H7 (cell line): ENCODE data around the gene PLTP. TPM values are rescaled to one million over a fixed set of nuclear protein-coding genes. Genes with fewer than 3 reads are reported as not detected.

ENCODE experiments used
- DNase-seq: peaks from one replicate; pipeline ENCODE4 v3.0.0; 2012
- H3K27me3 ChIP-seq: 2 replicates; pipeline ENCODE4 v1.6.0; 2011; ENCODE audit warnings: mild to moderate bottlenecking, low read length; ENCODE audit not compliant: control insufficient read depth, insufficient read depth
- H3K36me3 ChIP-seq: replicated peaks from 2 replicates; pipeline ENCODE4 v1.5.1; 2011; ENCODE audit warnings: low read length; ENCODE audit not compliant: control insufficient read depth, insufficient read depth
- H3K4me3 ChIP-seq: 2 replicates; pipeline ENCODE4 v1.5.1; 2011; ENCODE audit warnings: low read depth, mild to moderate bottlenecking, control low read depth, low read length, moderate library complexity; ENCODE audit not compliant: insufficient read depth
- total RNA-seq: library from RNA; depleted of rRNA; stranded (reverse); fragments of >200 nt; shearing (Covaris generic); gene quantifications from 2 replicates; pipeline ENCODE4 v1.2.3, GENCODE V29; 2014

Gene PLTP
- total RNA-seq, 1 experiment from 2014 or later = 104 TPM

DNA sequence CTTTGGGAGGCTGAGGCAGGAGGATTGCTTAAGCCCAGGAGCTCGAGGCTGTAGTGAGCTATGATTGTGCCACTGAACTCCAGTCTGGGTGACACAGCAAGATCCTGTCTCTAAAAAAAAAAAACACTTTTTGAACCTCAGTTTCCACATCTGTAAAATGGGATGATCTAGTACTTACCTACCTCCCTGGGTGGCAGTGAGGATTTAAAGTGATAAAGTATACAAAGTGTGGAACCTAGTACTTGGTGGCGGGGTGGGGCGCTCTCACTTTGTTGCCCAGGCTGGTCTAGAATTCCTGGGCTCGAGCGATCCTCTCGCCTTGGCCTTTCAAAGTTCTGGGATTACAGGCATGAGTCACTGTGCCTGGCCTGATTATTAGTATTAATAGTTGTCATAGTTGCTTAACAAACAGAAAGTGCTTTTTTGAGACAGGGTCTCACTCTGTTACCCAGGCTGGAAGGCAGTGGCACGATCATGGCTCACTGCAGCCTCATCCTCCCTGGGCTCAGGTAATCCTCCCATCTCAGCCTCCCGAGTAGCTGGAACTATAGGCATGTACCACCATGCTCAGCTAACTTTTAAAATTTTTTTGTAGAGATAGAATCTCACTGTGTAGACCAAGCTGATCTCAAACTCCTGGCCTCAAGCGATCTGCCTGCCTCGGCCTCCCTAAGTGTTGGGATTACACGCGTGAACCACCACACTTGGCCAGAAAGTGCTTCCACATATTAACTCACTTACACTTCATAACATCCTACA is 7.0 kb upstream of the PLTP start:
- Histone ChIP-seq H3K4me3 (no peak overlapping the region), H3K27me3 (no peaks in the 10 kb centered on the region), H3K36me3 (no peaks in the 10 kb centered on the region)
- no peak for DNase-seq

DNA sequence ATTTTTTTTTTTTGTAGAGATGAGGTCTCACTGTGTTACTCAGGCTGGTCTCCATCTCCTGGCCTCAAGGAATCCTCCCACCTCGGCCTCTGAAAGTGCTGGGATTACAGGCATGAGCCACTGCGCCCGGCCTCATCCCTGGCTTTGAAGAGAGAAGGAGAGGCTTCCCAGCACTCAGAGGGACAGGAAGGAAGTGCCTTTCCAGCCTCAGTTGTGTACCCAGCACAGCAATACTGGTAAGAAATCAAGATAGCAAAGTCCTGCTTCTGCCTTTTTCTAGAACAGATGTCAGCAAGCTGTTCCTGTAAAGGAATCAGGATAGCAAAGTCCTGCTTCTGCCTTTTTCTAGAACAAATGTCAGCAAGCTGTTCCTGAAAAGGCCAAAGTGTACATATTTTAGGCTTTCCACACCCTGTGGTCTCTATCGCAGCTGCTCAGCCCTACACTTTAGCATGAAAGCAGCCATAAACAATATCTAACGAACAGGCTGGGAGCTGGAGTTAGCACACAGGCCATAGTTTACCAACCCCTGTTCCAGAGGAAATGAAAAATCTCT is 6.3 kb upstream of the PLTP start:
- no peak overlapping the region for H3K4me3 ChIP-seq
- no peaks in the 10 kb centered on the region for H3K27me3 ChIP-seq
- H3K36me3 ChIP-seq = no peaks in the 10 kb centered on the region
- no peak for DNase-seq

DNA sequence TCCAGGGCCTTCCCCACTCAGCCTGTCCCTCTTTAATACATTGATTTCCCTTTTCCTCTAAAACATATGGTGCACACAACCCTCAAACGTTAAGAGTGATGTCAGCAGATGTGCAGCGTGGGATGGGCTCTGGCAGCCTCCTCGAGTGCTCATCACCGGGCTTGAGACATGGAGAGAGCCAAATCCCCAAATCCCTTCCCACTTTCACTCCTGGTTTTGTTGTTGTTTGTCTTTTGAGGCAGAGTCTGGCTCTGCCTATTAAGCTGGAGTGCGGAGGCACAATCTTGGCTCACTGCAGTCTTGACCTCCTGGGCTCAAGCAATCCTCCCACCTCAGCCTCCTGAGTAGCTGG is 5.8 kb upstream of the PLTP start:
- DNase-seq = no peak

DNA sequence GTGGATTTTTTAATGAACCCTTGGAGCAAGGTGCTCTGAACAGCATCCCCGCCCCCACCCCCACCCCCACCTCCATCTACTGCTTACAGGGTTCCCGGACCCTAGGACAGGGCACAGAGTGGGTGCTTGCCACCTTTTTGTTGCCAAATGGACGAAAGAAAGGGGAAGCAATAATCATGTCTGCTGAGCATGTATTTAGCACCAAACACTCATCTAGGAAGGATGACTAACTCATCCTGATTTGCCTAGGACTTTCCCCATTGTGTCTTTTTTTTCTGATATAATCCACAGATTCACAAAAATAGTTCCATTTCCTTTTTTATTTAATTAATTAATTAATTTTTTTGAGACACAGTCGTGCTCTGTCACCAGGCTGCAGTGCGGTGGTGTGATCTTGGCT is 1.2 kb upstream of the PLTP start:
- no peak for DNase-seq
- Histone ChIP-seq H3K4me3 (no peak overlapping the region), H3K27me3 (peaks cover 2% of the 10 kb centered on the region; the same call in 1 of the 2 replicates), H3K36me3 (peaks cover 9% of the 10 kb centered on the region)

More for the DNA sequence above, 5.8 kb upstream of the PLTP start:
- H3K4me3 ChIP-seq = no peak overlapping the region
- no peaks in the 10 kb centered on the region for H3K36me3 ChIP-seq
- no peaks in the 10 kb centered on the region for H3K27me3 ChIP-seq

DNA sequence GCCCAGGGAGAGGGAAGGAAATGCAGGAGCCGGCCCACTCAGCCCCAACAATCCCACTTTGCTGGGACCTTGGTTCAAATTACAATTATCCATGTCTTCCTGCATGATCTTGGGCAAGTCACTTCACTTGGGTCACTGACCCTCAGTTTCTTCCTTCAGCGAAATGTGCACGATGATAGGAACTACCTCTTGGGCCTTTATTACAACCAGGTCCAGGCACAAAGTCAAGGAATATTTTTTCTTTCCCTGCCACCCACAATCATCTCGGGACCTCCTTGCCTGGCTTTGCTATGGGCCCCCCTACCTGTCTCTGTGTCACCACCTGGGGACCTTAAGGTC is 358 bp upstream of the PLTP start:
- Histone ChIP-seq H3K27me3 (peaks cover 2% of the 10 kb centered on the region; the same call in 1 of the 2 replicates), H3K4me3 (peak overlapping the region; percentile 77)
- peak; percentile 41 for DNase-seq

DNA sequence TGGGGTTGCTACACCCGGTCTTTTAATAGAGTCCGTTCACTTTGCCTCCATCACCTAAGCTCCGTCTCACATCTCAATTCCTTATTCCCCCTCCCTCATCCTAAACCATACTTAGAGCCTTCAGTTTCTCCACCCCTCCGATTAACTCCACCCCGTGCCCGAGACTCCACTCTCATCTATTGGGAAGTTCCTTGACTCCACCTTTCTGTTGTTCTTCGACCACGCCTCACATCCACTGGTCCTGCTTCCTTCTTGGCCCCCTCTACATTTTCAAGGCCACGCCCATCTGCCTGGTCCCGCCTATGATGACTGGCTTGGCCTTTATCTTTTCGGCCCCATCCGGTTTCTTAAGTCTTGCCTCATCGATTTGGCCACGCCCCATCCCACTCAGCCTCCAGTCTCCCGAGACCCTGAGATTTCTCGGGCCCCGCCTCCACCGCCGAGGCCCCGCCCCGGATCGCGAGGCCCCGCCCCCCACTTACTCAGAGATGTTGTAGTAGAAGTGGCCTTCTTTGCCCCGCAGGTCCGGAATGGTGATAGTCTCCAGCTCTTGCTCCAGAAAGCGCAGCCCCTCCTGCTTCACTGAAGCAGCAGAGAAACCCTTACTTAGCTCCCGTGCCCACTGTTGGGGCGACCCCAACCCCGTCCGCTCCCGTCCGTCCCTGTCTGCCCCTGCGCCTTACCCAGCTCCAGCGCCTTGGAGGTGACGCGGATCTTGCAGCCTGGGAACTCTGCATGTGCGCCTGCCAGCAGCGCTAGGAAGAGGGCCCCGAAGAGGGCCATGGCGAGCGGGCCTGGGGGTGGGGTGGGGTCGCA is 1.1 kb downstream of the PLTP start:
- Histone ChIP-seq H3K4me3 (peak overlapping the region; percentile 77), H3K27me3 (peaks cover 2% of the 10 kb centered on the region; the same call in 1 of the 2 replicates), H3K36me3 (peaks cover 16% of the 10 kb centered on the region)
- peak; percentile 99 for DNase-seq

More for the DNA sequence above, 358 bp upstream of the PLTP start:
- peaks cover 12% of the 10 kb centered on the region for H3K36me3 ChIP-seq

DNA sequence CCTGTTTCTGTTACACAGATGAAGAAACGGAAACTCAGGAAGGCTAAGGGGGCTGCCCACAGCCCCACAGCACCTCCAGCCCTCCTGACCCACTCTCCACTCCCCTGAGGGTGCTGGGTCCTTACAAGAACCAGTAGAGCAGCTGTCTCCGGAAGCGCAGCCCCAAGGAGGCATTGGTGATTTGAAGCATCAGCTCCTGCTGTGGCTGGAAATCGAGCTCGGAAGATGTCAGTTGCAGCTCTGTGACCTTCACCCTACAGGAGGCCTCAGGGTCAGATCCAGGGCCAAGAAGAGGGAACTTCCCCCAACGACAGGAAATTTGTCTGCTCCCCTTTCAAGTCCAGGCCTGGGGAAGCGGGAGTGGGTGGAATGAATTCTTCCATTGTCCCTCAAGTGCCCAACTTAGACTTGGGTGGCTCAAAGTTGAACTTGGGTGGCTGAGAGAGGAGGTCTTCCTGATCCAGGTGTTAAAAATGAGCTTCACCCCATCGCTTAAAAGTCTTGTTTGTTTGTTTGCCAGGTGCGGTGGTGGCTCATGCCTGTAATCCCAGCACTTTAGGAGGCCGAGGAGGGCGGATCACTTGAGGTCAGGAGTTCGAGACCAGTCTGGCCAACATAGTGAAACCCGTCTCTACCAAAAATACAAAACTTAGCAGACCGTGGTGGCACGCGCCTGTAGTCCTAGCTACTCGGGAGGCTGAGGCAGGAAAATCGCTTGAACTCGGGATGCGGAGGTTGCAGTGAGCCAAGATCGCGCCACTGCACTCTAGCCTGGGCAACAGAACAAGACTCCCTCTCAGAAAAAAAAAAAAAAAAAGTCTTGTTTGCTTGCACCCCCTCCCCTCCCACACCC is 1.9 kb downstream of the PLTP start:
- no peak for DNase-seq
- peaks cover 20% of the 10 kb centered on the region for H3K36me3 ChIP-seq
- H3K4me3 ChIP-seq = no peak overlapping the region
- H3K27me3 ChIP-seq = peaks cover 2% of the 10 kb centered on the region; the same call in 1 of the 2 replicates

DNA sequence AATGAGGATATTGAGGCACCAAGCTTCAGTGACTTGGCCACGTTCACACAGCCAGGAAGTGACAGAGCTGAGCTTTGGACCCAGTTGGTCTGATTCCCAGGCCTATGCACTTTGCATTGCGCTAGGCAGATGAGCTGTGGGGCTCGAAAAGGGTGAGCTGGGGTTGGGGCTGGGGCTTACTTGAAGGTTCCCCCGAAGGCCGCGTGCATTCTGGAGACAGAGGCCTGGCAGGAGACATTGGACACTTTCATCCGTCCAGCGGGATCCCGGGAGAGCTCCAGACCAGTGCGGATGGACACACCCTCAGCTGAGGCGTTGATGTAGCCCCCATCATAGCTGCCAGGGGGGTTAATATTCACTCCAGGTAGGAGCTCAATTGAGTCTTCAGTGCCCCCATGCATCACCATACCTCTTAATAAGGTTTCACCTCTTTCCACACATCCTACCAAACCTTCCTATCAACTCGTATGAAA is 2.6 kb downstream of the PLTP start:
- DNase-seq = no peak
- peaks cover 2% of the 10 kb centered on the region; the same call in 1 of the 2 replicates for H3K27me3 ChIP-seq
- H3K4me3 ChIP-seq = no peak overlapping the region
- peaks cover 25% of the 10 kb centered on the region for H3K36me3 ChIP-seq

DNA sequence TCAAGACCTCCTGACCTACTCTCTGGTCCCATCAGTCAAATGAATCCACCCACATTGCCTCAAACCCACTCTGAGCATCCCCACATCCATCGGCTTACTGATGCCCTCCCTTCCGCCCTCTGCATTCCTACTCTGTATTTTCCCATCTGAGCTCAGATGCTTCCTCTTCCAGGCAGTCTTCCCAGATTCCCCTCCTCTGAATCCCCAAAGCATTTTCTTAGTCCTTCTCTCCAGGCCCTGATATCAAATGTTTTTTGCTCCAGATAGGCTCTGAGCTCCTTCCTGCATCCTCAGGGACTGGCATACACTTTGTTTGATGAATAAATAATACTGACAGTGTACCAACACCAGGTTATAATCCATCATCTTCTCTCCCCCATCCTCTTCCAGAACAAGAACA is 3.9 kb downstream of the PLTP start:
- no peak for DNase-seq
- peaks cover 2% of the 10 kb centered on the region; the same call in 1 of the 2 replicates for H3K27me3 ChIP-seq
- no peak overlapping the region for H3K4me3 ChIP-seq
- H3K36me3 ChIP-seq = peaks cover 27% of the 10 kb centered on the region

DNA sequence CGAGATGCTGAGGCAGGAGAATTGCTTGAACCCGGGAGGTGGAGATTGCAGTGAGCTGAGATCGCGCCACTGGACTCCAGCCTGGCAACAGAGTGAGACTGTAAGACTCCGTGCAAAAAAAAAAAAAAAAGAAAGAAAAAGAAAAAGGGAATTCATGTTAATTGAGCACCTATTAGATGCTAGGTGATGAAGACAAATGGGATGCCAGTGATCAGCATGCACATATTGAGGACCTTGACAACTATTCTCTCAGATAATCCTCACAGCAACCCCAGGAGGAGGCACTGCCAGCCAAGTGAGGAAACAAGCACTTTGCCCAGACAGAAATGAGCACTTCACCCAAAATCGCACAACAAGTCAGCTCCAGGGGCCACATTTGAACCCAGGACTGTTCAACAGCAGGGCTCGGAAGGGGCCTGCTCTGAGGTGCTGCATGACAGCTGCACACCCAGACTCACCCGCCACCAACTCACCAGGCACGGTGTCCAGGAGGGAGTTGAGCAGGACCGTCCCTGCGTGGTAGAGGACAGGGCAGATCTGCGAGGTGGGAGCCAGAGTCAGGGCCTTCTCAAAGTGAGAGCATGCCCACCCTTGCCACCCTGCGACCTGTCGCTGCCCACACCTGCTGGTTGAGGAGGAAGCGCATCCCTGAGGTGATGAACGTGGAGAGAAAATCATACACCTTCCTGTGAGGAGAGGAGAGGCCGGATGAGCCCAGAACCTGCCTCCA is 4.6 kb downstream of the PLTP start:
- Histone ChIP-seq H3K4me3 (no peak overlapping the region), H3K36me3 (peaks cover 28% of the 10 kb centered on the region), H3K27me3 (peaks cover 2% of the 10 kb centered on the region; the same call in 1 of the 2 replicates)
- no peak for DNase-seq

DNA sequence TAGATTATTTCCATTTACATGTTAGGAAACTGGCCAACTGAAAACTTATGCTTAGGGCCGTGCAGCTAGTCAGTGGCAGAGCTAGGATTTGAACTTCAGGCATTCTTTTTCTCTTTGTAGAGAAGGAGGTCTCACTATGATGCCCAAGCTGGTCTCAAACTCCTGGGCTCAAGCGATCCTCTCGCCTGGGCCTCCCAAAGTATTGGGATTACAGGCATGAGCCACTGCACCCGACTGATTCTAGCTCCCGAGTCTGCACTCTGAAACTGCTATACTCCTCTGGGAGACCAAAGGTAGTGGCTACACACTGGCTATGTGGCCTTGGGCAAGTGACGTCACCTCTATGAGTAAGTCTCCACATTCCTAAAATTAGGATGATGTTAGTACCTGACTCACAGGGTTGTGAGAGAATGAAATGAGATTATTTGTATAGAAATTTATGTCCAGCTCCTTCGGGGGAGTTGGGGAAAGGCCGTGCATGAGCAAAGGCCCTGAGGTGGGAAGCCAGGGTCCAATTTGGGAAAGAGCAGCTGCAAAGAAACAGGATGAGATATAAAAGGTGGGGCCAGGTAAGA is 6.4 kb downstream of the PLTP start:
- DNase-seq = no peak
- H3K36me3 ChIP-seq = peaks cover 37% of the 10 kb centered on the region
- no peaks in the 10 kb centered on the region for H3K27me3 ChIP-seq
- H3K4me3 ChIP-seq = no peak overlapping the region

DNA sequence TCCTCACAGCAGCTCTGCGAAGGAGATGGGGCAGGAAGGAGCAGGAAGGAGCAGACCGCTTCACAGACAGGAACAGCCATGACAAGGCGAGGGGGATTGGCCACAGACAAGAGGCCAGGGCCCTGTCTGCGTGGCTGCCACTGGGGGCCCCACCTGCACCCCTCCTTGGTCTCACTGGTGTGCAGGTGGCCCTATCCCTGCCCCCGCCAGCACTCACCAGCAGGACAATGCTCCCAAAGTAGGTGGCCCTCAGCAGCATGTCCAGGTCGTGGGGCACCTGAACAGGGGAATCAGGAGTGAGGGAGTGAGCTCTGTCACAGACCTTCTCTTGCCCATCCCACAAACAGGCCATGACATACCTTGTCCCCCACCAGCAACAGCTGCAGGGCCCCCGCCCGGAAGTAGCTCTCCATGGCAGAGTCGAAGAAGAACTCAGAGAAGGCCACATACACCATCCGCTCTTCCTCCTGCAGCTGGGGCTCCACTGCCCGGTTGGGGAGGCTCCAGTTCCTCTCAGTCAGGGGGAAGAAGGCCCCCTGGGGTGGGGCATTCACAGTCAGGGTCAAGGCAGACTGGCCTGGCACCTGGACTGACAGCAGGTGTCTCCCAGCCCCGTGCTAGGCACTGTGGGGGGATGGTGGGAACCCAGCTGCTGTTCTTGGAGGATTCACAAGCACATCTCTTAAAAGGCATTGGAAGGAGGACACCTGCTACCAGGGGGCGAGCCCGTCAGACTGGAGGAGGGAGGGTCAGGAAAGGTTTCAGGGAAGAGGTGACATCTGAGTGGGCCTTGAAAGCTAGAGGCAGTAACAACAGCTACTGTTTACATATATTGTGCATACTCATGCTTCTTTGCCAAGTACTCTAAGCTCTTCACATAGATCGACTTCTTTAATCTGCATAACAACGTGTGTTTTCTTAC is 7.1 kb downstream of the PLTP start:
- Histone ChIP-seq H3K36me3 (peaks cover 39% of the 10 kb centered on the region), H3K27me3 (no peaks in the 10 kb centered on the region), H3K4me3 (no peak overlapping the region)
- peak; percentile 43 for DNase-seq
